Measurements from ENCODE around the gene GAGE10.
"Not testable (repeated sequence)": the region's sequence is repeated elsewhere in the genome, so short reads cannot be mapped to it uniquely, and the experiment has no call there.

Gene GAGE10

GRCh38 chrX:49276671-49277534 is 26.5 kb upstream of the GAGE10 start:
- DNase-seq = no peak

DNA sequence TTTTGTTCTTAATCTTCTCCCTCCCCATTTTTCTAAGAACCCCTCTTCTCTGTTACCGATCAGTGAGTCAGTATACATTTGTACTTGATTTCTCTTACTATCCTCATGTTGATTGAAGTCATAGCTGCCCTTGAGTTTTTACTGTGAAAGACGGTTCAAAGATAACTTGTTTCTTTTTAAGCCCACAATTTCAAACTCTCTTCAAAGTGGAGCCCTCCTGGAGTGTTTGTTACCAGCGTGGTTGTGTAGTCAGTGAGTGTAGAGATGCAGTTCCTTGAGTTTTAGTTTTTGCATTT is 26.0 kb upstream of the GAGE10 start:
- no peak for DNase-seq

- DNase-seq = no peak
Observed at GRCh38 chrX:49278081-49278480, 25.4 kb upstream of the GAGE10 start.

- DNase-seq = no peak
Observed at GRCh38 chrX:49282647-49283011, 20.8 kb upstream of the GAGE10 start.

DNA sequence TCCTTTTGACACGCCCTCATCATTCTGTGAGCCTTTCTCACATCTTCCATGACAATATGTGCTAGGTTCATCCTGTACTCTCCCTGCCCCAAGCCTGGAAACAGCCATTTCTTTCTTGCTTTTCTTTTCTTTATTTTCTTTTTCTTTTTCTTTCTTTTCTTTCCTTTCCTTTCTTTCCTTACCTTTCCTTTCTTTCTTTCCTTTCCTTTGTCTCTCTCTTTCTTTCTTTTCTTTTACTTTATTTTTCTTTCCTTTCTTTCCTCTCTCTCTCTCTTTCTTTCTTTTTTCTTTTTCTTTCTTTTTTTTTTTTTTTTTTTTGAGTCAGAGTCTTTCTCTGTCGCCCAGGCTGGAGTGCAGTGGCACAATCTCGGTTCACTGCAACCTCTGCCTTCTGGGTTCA is 19.2 kb upstream of the GAGE10 start:
- no peak for DNase-seq

- DNase-seq = no peak
Observed at GRCh38 chrX:49286136-49286535, 17.3 kb upstream of the GAGE10 start.

- no peak for DNase-seq
Observed at GRCh38 chrX:49286581-49286980, 16.9 kb upstream of the GAGE10 start.

DNA sequence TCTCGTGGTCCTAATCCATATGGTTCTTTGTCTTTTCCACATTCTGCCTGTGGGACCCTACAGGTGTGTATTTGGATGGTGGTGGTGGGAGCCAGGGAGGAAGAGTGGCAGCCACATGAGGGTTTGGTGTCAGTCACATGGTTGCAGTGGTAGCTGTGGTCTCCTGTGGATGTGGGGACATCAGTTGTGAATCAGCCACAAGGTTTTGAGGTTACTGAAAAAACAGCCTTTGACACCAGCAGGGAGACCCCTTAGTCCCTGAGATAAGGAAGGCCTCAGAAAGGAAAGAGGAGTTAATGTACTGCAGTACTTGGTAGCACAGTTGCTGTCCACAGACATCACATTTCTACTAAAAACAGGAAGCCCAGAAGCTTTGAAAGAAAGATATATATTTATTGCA is 15.8 kb upstream of the GAGE10 start:
- DNase-seq = no peak

- DNase-seq = no peak
Observed at GRCh38 chrX:49290215-49290614, 13.2 kb upstream of the GAGE10 start.

- no peak for DNase-seq
Observed at GRCh38 chrX:49291615-49292337, 11.7 kb upstream of the GAGE10 start.

DNA sequence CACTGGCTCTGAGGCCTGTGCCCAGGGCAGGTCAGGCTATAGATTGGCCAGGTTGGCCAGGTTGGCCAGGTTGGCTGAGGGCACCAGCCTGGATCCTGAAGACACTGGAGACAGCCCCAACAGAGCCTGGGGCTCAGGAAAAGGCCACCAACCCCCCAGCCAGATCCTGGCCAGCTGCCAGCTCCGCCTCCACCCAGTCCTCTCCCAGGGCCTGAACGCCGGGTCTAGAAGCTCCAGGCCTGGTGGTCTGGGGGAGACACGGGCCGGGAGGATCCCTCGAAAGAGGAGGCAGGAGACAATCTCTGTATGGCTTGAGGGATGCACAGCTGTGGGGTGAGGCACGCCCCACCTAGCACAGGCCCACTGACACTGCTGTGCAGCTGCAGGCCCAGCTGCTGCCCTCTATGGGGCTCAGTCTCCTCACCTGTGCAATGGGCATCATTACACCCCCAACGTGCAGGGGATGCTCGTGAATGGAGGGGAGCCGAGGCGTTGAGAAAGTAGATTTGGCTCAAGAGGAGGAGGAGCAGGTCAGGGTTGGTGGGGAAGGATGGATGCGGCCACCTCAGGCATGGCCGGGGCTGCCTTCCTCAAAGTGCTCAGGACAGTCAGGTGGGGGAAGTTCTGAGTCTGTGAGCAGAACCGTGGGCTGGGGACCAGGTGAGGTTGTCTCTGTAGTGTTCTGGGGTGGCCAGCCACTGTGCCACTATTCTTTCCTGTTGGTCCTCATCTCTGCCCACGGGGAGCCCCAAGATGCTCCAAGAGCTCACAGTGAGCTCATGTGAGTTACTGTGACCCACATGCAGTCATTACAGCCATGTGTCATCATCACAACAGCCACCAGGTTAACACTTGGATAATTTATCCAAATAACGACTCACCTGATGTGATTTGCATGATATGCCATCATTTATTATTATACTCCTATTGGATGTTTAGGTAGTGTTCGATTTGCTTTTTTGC is 10.8 kb upstream of the GAGE10 start:
- no peak for DNase-seq

DNA sequence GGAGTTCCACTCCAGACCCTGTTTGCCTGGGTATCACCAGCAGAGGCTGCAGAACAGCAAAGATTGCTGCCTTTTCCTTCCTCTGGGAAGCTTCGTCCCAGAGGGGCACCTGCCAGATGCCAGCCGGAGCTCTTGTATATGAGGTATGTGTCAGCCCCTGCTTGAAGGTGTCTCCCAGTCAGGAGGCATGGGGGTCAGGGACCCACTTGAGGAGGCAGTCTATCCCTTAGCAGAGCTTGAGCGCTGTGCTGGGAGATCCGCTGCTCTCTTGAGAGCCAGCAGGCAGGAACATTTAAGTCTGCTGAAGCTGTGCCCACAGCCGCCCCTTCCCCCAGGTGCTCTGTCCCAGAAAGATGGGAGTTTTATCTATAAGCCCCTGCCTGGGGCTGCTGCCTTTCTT is 4.2 kb upstream of the GAGE10 start:
- DNase-seq = not testable (repeated sequence)

GRCh38 chrX:49300703-49301102 is 2.7 kb upstream of the GAGE10 start:
- DNase-seq = no peak

- DNase-seq = not testable (repeated sequence)
Observed at GRCh38 chrX:49307775-49308174, 4.3 kb downstream of the GAGE10 start.

DNA sequence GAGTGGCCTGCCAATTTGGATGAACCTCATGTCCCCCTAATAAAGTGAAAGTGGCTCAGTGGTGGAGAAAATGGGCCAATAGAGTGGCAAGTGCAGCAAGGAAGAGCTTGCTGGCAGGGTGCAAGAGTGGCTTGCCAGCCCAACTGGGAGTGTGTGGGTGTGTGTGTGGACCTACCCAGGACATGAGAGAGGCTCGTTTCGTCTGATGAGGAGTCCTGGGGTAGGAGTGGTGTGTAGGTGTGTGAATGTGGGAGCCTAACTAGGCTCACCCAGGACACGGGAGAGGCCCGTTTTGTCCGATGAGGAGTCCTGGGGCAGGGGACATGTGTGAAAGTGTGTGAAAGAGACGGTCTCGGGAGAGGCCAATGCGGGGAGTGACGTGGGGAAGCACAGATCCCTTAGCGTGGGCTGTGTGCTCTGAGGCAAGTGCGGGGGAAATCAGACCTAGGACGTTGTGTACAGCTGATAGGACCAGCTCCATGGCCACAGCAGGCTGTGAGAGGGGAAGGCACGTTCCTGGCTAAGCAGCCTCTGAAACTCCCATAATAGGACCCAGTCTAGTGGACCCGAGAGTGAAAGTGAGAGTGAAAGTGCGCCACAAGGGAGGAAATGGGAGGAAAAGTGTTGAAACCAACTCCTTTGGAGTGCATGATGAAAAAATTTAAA is 5.3 kb downstream of the GAGE10 start:
- DNase-seq = no peak

DNA sequence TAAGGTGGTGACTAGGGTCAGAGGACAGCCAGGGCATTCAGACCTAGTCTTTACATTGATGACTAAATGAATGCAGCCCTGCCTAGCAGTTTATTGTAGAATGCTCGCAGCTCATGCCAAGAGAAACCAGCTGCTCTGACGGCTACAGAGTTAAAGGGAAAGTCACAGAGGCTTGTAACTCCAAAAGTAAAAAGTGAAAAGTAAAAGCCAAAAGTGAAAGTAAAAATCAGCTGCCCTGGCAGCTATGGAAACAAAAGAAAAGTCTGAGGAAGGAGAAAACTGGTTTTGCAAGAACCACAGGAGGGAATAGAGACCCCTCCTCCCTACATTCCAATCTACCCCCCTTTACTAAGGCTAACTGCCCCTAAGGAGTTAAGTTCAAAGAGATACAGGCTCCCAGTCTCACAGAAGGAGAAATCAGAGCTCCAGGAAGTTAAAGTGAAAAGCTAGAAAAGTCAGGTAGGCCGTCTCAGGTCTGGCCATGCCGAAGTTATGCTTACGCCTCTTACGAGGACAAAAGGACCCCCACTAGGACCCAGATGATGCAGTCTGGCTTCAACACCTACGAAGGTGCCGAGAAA is 6.0 kb downstream of the GAGE10 start:
- no peak for DNase-seq

DNA sequence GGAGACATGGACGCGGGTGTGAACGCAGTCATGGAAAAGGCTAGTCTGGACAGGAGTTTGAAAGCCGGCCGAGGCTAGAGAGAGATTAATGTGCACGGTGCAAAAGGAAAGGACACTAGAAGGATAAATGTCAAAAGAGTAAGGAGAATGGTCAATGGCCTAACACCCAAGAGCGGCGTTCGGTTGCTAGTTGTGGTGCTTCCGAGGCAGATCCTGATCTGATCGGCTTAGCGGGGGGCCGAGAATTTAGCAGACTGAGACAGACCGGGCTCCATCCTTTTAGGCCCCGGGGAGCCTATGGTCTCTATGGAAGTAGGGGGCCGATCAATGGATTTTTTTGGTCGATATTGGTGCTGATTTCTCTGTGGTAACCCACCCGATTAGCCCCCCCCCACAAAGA is 6.9 kb downstream of the GAGE10 start:
- no peak for DNase-seq

DNA sequence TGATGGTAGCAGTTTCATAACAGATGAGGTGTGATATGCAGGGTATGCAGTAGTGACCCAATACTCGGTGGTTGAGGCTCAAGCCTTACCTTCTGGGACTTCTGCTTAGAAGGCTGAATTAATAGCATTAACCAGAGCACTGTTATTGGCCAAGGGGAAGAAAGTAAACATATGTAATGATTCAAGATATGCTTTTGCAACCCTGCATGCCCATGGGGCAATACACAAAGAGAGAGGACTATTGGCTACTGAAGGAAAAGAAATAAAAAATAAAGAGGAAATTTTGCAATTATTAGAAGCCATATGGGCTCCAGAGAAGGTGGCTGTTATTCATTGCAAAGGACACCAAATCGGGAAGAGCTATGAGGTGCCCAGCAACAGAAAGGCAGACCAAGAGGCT is 8.7 kb downstream of the GAGE10 start:
- DNase-seq = no peak

- no peak for DNase-seq
Observed at GRCh38 chrX:49316085-49316484, 12.6 kb downstream of the GAGE10 start.

GRCh38 chrX:49321737-49322136 is 18.3 kb downstream of the GAGE10 start, which contains the start of gene GAGE12J:
Gene GAGE12J (plus strand): TSS chrX:49322037. CDS start chrX:49323194, 1,157 bp downstream.
- DNase-seq = not testable (repeated sequence)

- DNase-seq = not testable (repeated sequence)
Observed at GRCh38 chrX:49322266-49322665, 18.8 kb downstream of the GAGE10 start.

GRCh38 chrX:49323735-49324134 is 20.3 kb downstream of the GAGE10 start:
- DNase-seq = not testable (repeated sequence)
